IMR-90 (cell line): ENCODE measurements around the gene ASB14. TPM values are rescaled to one million over a fixed set of nuclear protein-coding genes. Genes with fewer than 3 reads are reported as not detected.
A peak's percentile ranks its signal among the peaks of the same experiment; 100 is the strongest.

Experiments used
- ATAC-seq: fragments of 200-7000 bp; cut with Tn5 transposase; 2 replicates; pipeline ENCODE4 v1.9.1; 2020; ENCODE audit warnings: low read depth, mild to moderate bottlenecking, moderate library complexity
- BruUV-seq: library from RNA; stranded (reverse); fragments of 400-500 nt; replicated peaks from 2 replicates; lab custom pipeline; 2021; lab: Mats Ljungman, UMichigan
- CTCF ChIA-PET: fragments of 300-600 bp; formaldehyde crosslinking; extraction: SDS; loops from one replicate; lab custom pipeline; 2021; ENCODE audit warnings: antibody characterized with exemption; lab: Yijun Ruan, JAX
- POLR2A ChIA-PET: fragments of 300-600 bp; sonication (Branson Sonifier 250); formaldehyde crosslinking; loops from one replicate; lab custom pipeline; 2022; ENCODE audit warnings: antibody characterized with exemption; ENCODE audit not compliant: unreplicated experiment; lab: Charles Lee
- DNase-seq: peaks from one replicate; pipeline ENCODE4 v3.0.0; 2013
- H2AFZ ChIP-seq: replicated peaks from 2 replicates; pipeline ENCODE3; 2013; ENCODE audit warnings: low read length, mild to moderate bottlenecking; ENCODE audit not compliant: poor library complexity
- H2AK5ac ChIP-seq: 2 replicates; pipeline ENCODE4 v1.6.1; 2013; ENCODE audit warnings: low read depth, low read length, inconsistent platforms
- H2AK9ac ChIP-seq: replicated peaks from 2 replicates; pipeline ENCODE3; 2013; ENCODE audit warnings: mild to moderate bottlenecking, low read depth, low read length, moderate library complexity; ENCODE audit not compliant: poor library complexity
- H2BK120ac ChIP-seq: 2 replicates; pipeline ENCODE4 v1.6.1; 2013; ENCODE audit warnings: low read depth, low read length, inconsistent platforms
- H2BK15ac ChIP-seq: 3 replicates; pipeline ENCODE4 v1.6.1; 2013; ENCODE audit warnings: low read depth, low read length, inconsistent platforms
- H2BK20ac ChIP-seq: 2 replicates; pipeline ENCODE4 v1.6.1; 2013; ENCODE audit warnings: low read depth, mild to moderate bottlenecking, inconsistent platforms, low read length, moderate library complexity
- H2BK5ac ChIP-seq: 2 replicates; pipeline ENCODE4 v1.6.1; 2013; ENCODE audit warnings: mild to moderate bottlenecking, low read depth, low read length, inconsistent platforms; ENCODE audit not compliant: poor library complexity, severe bottlenecking
- H3K14ac ChIP-seq: replicated peaks from 2 replicates; pipeline ENCODE4 v1.6.1; 2013; ENCODE audit warnings: low read depth, low read length, inconsistent platforms
- H3K18ac ChIP-seq: 2 replicates; pipeline ENCODE4 v1.6.1; 2013; ENCODE audit warnings: low read depth, low read length, control low read depth
- H3K23ac ChIP-seq: 2 replicates; pipeline ENCODE4 v1.6.1; 2013; ENCODE audit warnings: low read depth, low read length, inconsistent platforms
- H3K27ac ChIP-seq: 2 replicates; pipeline ENCODE4 v1.5.1; 2013; ENCODE audit warnings: mild to moderate bottlenecking, control low read depth, low read length; ENCODE audit not compliant: insufficient read depth
- H3K27me3 ChIP-seq: 2 replicates; pipeline ENCODE4 v1.6.1; 2013; ENCODE audit warnings: low read length; ENCODE audit not compliant: control insufficient read depth, insufficient read depth
- H3K36me3 ChIP-seq: 2 replicates; pipeline ENCODE4 v1.6.1; 2013; ENCODE audit warnings: low read length, mixed read lengths; ENCODE audit not compliant: control insufficient read depth, insufficient read depth
- H3K4ac ChIP-seq: 2 replicates; pipeline ENCODE4 v1.6.1; 2013; ENCODE audit warnings: low read depth, low read length, inconsistent platforms
- H3K4me1 ChIP-seq: 2 replicates; pipeline ENCODE4 v1.6.1; 2013; ENCODE audit warnings: low read length, mixed read lengths; ENCODE audit not compliant: control insufficient read depth, insufficient read depth
- H3K4me2 ChIP-seq: 2 replicates; pipeline ENCODE4 v1.6.1; 2013; ENCODE audit warnings: low read depth, mild to moderate bottlenecking, control low read depth, low read length, moderate library complexity
- H3K4me3 ChIP-seq: 2 replicates; pipeline ENCODE4 v1.5.1; 2013; ENCODE audit warnings: low read depth, mild to moderate bottlenecking, control low read depth, low read length, moderate library complexity; ENCODE audit not compliant: insufficient read depth
- H3K56ac ChIP-seq: 2 replicates; pipeline ENCODE4 v1.6.1; 2013; ENCODE audit warnings: low read length, inconsistent platforms; ENCODE audit not compliant: insufficient read depth; ENCODE audit errors: extremely low read depth
- H3K79me1 ChIP-seq, 2 experiments: 2 replicates each; pipeline ENCODE4 v1.6.1; 2013; ENCODE audit warnings: low read length in 2 of 2, inconsistent platforms in 1 of 2, low read depth in 1 of 2
- H3K9ac ChIP-seq: 2 replicates; pipeline ENCODE4 v1.6.1; 2013; ENCODE audit warnings: low read depth, low read length, control low read depth
- H3K9me1 ChIP-seq: 2 replicates; pipeline ENCODE4 v1.6.1; 2013; ENCODE audit warnings: low read length, inconsistent platforms; ENCODE audit not compliant: insufficient read depth
- H3K9me3 ChIP-seq: 2 replicates; pipeline ENCODE4 v1.6.1; 2013; ENCODE audit warnings: low read length; ENCODE audit not compliant: control insufficient read depth, insufficient read depth
- H4K20me1 ChIP-seq: 2 replicates; pipeline ENCODE4 v1.6.1; 2013; ENCODE audit warnings: low read length, inconsistent platforms; ENCODE audit not compliant: insufficient read depth
- H4K5ac ChIP-seq: 2 replicates; pipeline ENCODE4 v1.6.1; 2013; ENCODE audit warnings: mild to moderate bottlenecking, low read depth, low read length, control low read depth
- H4K8ac ChIP-seq, 2 experiments: 2 replicates each; pipeline ENCODE4 v1.6.1; 2013; ENCODE audit warnings: low read depth in 2 of 2, low read length in 2 of 2, control low read depth in 1 of 2, inconsistent platforms in 1 of 2
- H4K91ac ChIP-seq: 2 replicates; pipeline ENCODE4 v1.6.1; 2013; ENCODE audit warnings: low read depth, low read length, inconsistent platforms; ENCODE audit not compliant: insufficient read depth
- CHD1 ChIP-seq: IDR thresholded peaks from 2 replicates; pipeline ENCODE4 v1.6.1; 2012; ENCODE audit warnings: low read depth, low read length, improper control_type of control experiment
- MAZ ChIP-seq: IDR thresholded peaks from 2 replicates; pipeline ENCODE4 v1.6.1; 2012; ENCODE audit warnings: low read depth, mild to moderate bottlenecking, low read length, improper control_type of control experiment, moderate library complexity, borderline replicate concordance
- NFE2L2 ChIP-seq: fragments of 150-350 bp; IDR thresholded peaks from 2 replicates; pipeline ENCODE4 v1.6.1; 2016; ENCODE audit warnings: low read depth, mild to moderate bottlenecking, low read length
- POLR2A ChIP-seq: IDR thresholded peaks from 2 replicates; pipeline ENCODE4 v1.6.1; 2012; ENCODE audit warnings: mild to moderate bottlenecking, low read depth, low read length
- RAD21 ChIP-seq: IDR thresholded peaks from 2 replicates; pipeline ENCODE4 v1.6.1; 2012; ENCODE audit warnings: low read length, improper control_type of control experiment
- SMC3 ChIP-seq: fragments of 150-350 bp; IDR thresholded peaks from 2 replicates; pipeline ENCODE4 v1.6.1; 2016; ENCODE audit warnings: low read depth, mild to moderate bottlenecking, antibody characterized with exemption, low read length, moderate library complexity
- WGBS, 2 experiments: methylation state at CpG; one replicate each; pipeline versions ENCODE4 v1.1.5 to v1.1.7; 2013; ENCODE audit warnings: missing lambda C conversion rate in 2 of 2; ENCODE audit not compliant: insufficient read length in 1 of 2; ENCODE audit errors: extremely low coverage in 2 of 2; 5-methylcytosine and 5-hydroxymethylcytosine counted together
- dilution Hi-C: fragments of 300-500 bp; cut with HindIII; formaldehyde crosslinking; loops from one replicate; pipeline ENCODE4 v1.14.3; 2018; ENCODE audit warnings: low sequenced_read_pairs; ENCODE audit not compliant: unreplicated experiment
- in situ Hi-C: fragments of 300-500 bp; cut with MboI; formaldehyde crosslinking; loops from 3 replicates; pipeline ENCODE4 v1.14.3; 2019; ENCODE audit warnings: low sequenced_read_pairs, inconsistent platforms, mixed read lengths
- intact Hi-C: fragments of 100-400 bp; cut with micrococcal nuclease; formaldehyde crosslinking; loops from 2 replicates; pipeline ENCODE4 v1.10.0; 2022
- polyA plus RNA-seq, 3 experiments: library from polyadenylated mRNA; depleted of rRNA; stranded (reverse); fragments of >200 nt; gene quantifications; 2 replicates each; pipeline ENCODE4 v1.2.3, GENCODE V29; 2012; ENCODE audit warnings: low replicate concordance in 1 of 3
- total RNA-seq: library from RNA; depleted of rRNA; stranded (reverse); fragments of >200 nt; gene quantifications from 2 replicates; pipeline ENCODE4 v1.2.3, GENCODE V29; 2012
- TF ChIP-seq, protein P1 (sequence below): conservative IDR thresholded peaks from 2 replicates; pipeline ENCODE4 v1.5.1; 2012; ENCODE audit warnings: mild to moderate bottlenecking, low read depth, low read length, improper control_type of control experiment
- TF ChIP-seq, protein P2 (sequence below): fragments of 150-350 bp; IDR thresholded peaks from 2 replicates; pipeline ENCODE4 v1.6.1; 2017; ENCODE audit warnings: mild to moderate bottlenecking, antibody characterized with exemption, low read length, low read depth

Gene ASB14
- total and polyA plus RNA-seq, 2 of the 4 experiments (the other 2 are of a cell fraction), result not detected

DNA sequence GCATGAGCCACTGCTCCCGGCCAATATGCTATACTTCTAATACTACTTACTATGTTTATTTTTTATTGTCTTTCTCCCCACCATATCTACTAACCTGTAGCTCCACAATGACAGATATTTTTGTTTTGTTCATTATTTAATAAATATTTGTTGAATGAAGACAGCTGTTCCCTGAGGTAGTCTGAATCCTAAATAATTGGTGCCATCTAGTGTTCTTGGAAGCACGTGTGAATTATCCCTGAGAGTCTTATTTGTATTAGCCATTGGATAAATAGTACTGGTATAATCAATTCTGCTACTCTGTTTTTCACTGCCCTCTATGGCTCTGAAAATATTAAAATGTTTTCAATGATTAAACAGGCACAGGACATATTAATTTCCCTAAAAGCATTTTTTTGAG is 70.6 kb downstream of the ASB14 start:
- WGBS, 2 experiments, result no CpG with 5 or more reads among the region's 2 CpGs
- Histone ChIP-seq H3K9ac (no peak overlapping the region), H2BK20ac (no peak overlapping the region), H3K14ac (no peak overlapping the region), H3K79me1 (no peaks in the 10 kb centered on the region), H3K18ac (no peak overlapping the region), H3K4me3 (no peak overlapping the region), H2AFZ (no peak overlapping the region), H4K20me1 (no peaks in the 10 kb centered on the region), H2BK5ac (no peak overlapping the region), H3K36me3 (no peaks in the 10 kb centered on the region), H4K5ac (no peak overlapping the region), H2BK15ac (no peak overlapping the region), H2AK5ac (no peak overlapping the region), H3K27me3 (no peaks in the 10 kb centered on the region; the same call in 1 of the 2 replicates), H4K8ac (no peak overlapping the region), H3K27ac (no peak overlapping the region), H3K56ac (no peak overlapping the region), H4K91ac (no peak overlapping the region), H3K23ac (no peak overlapping the region), H2AK9ac (no peak overlapping the region), H3K4ac (no peak overlapping the region), H3K9me1 (no peaks in the 10 kb centered on the region), H2BK120ac (no peak overlapping the region), H3K4me1 (no peaks in the 10 kb centered on the region; the same call in 1 of the 2 replicates), H3K9me3 (no peaks in the 10 kb centered on the region), H3K4me2 (no peak overlapping the region)
- dilution Hi-C loops, result no loop called here
- in situ Hi-C loops, result no loop called here
- intact Hi-C loops, result loop anchor here (1.0 to 10.0 kb wide), 2 partner anchors 122 to 517 kb away; no protein-coding TSS in a partner anchor
- no TSS peak for BruUV-seq
- ChIA-PET CTCF (interaction anchor here (0.8 to 1.5 kb wide), 4 partner anchors 8 to 82 kb away, joined by 3 to 9 read pairs (median 4); no protein-coding TSS in a partner anchor), POLR2A (no interaction called here)
- ATAC-seq (peak; percentile 60; the same call in 1 of the 2 replicates), DNase-seq (peak; percentile 28)
- TF ChIP-seq MAZ (no peak), NFE2L2 (no peak), RAD21 (peak; percentile 51), SMC3 (peak; percentile 35; the same call in 1 of the 2 replicates), POLR2A (no peak), CHD1 (no peak)
- TF ChIP-seq, protein P1, sequence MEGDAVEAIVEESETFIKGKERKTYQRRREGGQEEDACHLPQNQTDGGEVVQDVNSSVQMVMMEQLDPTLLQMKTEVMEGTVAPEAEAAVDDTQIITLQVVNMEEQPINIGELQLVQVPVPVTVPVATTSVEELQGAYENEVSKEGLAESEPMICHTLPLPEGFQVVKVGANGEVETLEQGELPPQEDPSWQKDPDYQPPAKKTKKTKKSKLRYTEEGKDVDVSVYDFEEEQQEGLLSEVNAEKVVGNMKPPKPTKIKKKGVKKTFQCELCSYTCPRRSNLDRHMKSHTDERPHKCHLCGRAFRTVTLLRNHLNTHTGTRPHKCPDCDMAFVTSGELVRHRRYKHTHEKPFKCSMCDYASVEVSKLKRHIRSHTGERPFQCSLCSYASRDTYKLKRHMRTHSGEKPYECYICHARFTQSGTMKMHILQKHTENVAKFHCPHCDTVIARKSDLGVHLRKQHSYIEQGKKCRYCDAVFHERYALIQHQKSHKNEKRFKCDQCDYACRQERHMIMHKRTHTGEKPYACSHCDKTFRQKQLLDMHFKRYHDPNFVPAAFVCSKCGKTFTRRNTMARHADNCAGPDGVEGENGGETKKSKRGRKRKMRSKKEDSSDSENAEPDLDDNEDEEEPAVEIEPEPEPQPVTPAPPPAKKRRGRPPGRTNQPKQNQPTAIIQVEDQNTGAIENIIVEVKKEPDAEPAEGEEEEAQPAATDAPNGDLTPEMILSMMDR, result peak; percentile 57
- TF ChIP-seq, protein P2, sequence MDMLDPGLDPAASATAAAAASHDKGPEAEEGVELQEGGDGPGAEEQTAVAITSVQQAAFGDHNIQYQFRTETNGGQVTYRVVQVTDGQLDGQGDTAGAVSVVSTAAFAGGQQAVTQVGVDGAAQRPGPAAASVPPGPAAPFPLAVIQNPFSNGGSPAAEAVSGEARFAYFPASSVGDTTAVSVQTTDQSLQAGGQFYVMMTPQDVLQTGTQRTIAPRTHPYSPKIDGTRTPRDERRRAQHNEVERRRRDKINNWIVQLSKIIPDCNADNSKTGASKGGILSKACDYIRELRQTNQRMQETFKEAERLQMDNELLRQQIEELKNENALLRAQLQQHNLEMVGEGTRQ, result no peak
